B cell (primary cell): ENCODE measurements around the gene AHDC1. TPM values are rescaled to one million over a fixed set of nuclear protein-coding genes. Genes with fewer than 3 reads are reported as not detected.
"Not testable (repeated sequence)": the region's sequence is repeated elsewhere in the genome, so short reads cannot be mapped to it uniquely, and the experiment has no call there.

Experiments used
- ATAC-seq: fragments of 200-7000 bp; cut with Tn5 transposase; one replicate; pipeline ENCODE4 v1.10.0; 2021; ENCODE audit warnings: low read depth, mild to moderate bottlenecking, moderate number of reproducible peaks, moderate library complexity
- CTCF ChIA-PET: fragments of 350-600 bp; sonication (Branson Sonifier 250); formaldehyde crosslinking; loops from one replicate; lab custom pipeline; 2021; ENCODE audit warnings: antibody characterized with exemption, inconsistent platforms; lab: Charles Lee
- POLR2A ChIA-PET: fragments of 350-600 bp; sonication (Branson Sonifier 250); formaldehyde crosslinking; loops from one replicate; lab custom pipeline; 2021; ENCODE audit warnings: antibody characterized with exemption; lab: Charles Lee
- DNase-seq: peaks from one replicate; pipeline ENCODE4 v3.0.0; 2013
- H2AFZ ChIP-seq: 2 replicates; pipeline ENCODE4 v1.6.1; 2012; ENCODE audit warnings: mild to moderate bottlenecking, low read depth, low read length; ENCODE audit not compliant: insufficient read depth, poor library complexity, severe bottlenecking
- H3K27ac ChIP-seq, 2 donors: 1 replicate in 1 of 2; 2 replicates in 1 of 2; pipeline ENCODE4 v1.5.1; 2012 to 2013; ENCODE audit warnings: low read length in 2 of 2, mild to moderate bottlenecking in 2 of 2, moderate library complexity in 1 of 2
- H3K27me3 ChIP-seq, 4 experiments: fragments of 200-600 bp in 1 of 4; sonication (generic) in 1 of 4; replicated peaks in 1 of 4; 1 replicate in 2 of 4; 2 replicates in 2 of 4; pipeline versions ENCODE4 v1.6.1 to v1.7.0; 2013 to 2016; ENCODE audit warnings: low read length in 3 of 4, mild to moderate bottlenecking in 2 of 4, mixed read lengths in 1 of 4, moderate library complexity in 1 of 4; ENCODE audit not compliant: insufficient read depth in 4 of 4, control insufficient read depth in 3 of 4; ENCODE audit errors: control extremely low read depth in 1 of 4
- H3K36me3 ChIP-seq, 2 experiments: replicated peaks in 1 of 2; 1 replicate in 1 of 2; 2 replicates in 1 of 2; pipeline versions ENCODE4 v1.6.1 to v1.7.1; 2013; ENCODE audit warnings: low read length in 1 of 2; ENCODE audit not compliant: insufficient read depth in 2 of 2, control insufficient read depth in 1 of 2; ENCODE audit errors: control extremely low read depth in 1 of 2, extremely low read depth in 1 of 2
- H3K4me1 ChIP-seq, 2 donors: fragments of 200-600 bp in 1 of 2; sonication (generic) in 1 of 2; 1 replicate in 1 of 2; 2 replicates in 1 of 2; pipeline versions ENCODE4 v1.5.1 to v1.6.1; 2013 to 2017; ENCODE audit warnings: low read length in 2 of 2; ENCODE audit not compliant: control insufficient read depth in 2 of 2, insufficient read depth in 2 of 2
- H3K4me2 ChIP-seq: replicated peaks from 2 replicates; pipeline ENCODE3; 2012; ENCODE audit warnings: mild to moderate bottlenecking, low read depth, low read length; ENCODE audit not compliant: poor library complexity, severe bottlenecking
- H3K4me3 ChIP-seq, 5 experiments: fragments of 200-600 bp in 1 of 5; sonication (generic) in 1 of 5; 1 replicate in 3 of 5; 2 replicates in 2 of 5; pipeline versions ENCODE4 v1.5.1 to v1.7.0; 2011 to 2016; ENCODE audit warnings: low read length in 4 of 5, mild to moderate bottlenecking in 4 of 5, low read depth in 2 of 5, control low read depth in 1 of 5, moderate library complexity in 1 of 5; ENCODE audit not compliant: insufficient read depth in 1 of 5; ENCODE audit errors: control extremely low read depth in 1 of 5, extremely low read depth in 1 of 5
- H3K79me2 ChIP-seq: fragments of 200-600 bp; sonication (generic); one replicate; pipeline ENCODE4 v1.6.0; 2016; ENCODE audit warnings: low read length; ENCODE audit not compliant: control insufficient read depth, insufficient read depth
- H3K9ac ChIP-seq: fragments of 200-600 bp; sonication (generic); 2 replicates; pipeline ENCODE4 v1.6.1; 2017; ENCODE audit warnings: mild to moderate bottlenecking, low read length, moderate library complexity
- H3K9me3 ChIP-seq, 3 donors: one replicate each; pipeline versions ENCODE4 v1.6.1 to v1.7.1; 2013; ENCODE audit warnings: low read length in 2 of 3; ENCODE audit not compliant: control insufficient read depth in 2 of 3, insufficient read depth in 1 of 3; ENCODE audit errors: control extremely low read depth in 1 of 3
- H4K20me1 ChIP-seq: 2 replicates; pipeline ENCODE4 v1.6.0; 2012; ENCODE audit warnings: mild to moderate bottlenecking, low read length; ENCODE audit not compliant: insufficient read depth, control insufficient read depth, poor library complexity, severe bottlenecking
- H3K27ac Mint-ChIP-seq: one replicate; pipeline ENCODE4 v1.8.0; 2021; ENCODE audit warnings: mixed read lengths
- H3K27me3 Mint-ChIP-seq: one replicate; pipeline ENCODE4 v1.8.0; 2021; ENCODE audit warnings: mixed read lengths
- H3K4me1 Mint-ChIP-seq: one replicate; pipeline ENCODE4 v1.8.0; 2021; ENCODE audit warnings: mixed read lengths
- H3K4me3 Mint-ChIP-seq: one replicate; pipeline ENCODE4 v1.8.0; 2021; ENCODE audit warnings: mixed read lengths
- H3K9me3 Mint-ChIP-seq: one replicate; pipeline ENCODE4 v1.8.0; 2022; ENCODE audit warnings: mixed read lengths; ENCODE audit not compliant: insufficient read depth
- CTCF ChIP-seq: fragments of 200-600 bp; IDR thresholded peaks from one replicate; pipeline ENCODE4 v1.8.0; 2022; ENCODE audit warnings: antibody characterized with exemption, mild to moderate bottlenecking
- EZH2 ChIP-seq: IDR thresholded peaks from 2 replicates; pipeline ENCODE4 v1.6.1; 2012; ENCODE audit warnings: borderline replicate concordance, low read depth, mild to moderate bottlenecking, moderate library complexity, low read length; ENCODE audit not compliant: insufficient read depth, poor library complexity, severe bottlenecking
- WGBS: methylation state at CpG from one replicate; pipeline ENCODE4 v1.1.5; 2013; ENCODE audit warnings: missing lambda C conversion rate; ENCODE audit not compliant: insufficient coverage; 5-methylcytosine and 5-hydroxymethylcytosine counted together
- intact Hi-C: fragments of 100-400 bp; cut with micrococcal nuclease; formaldehyde crosslinking; loops from one replicate; pipeline ENCODE4 v1.10.0; 2022
- polyA plus RNA-seq: library from polyadenylated mRNA; depleted of rRNA; stranded (reverse); fragments of >200 nt; gene quantifications from 2 replicates; pipeline ENCODE4 v1.2.3, GENCODE V29; 2012
- total RNA-seq, 2 donors: library from RNA; stranded (reverse); fragments of 120-200 nt in 1 of 2; gene quantifications; 1 replicate in 1 of 2; 2 replicates in 1 of 2; pipeline versions ENCODE4 v1.2.3 to v1.2.4, GENCODE V29; 2013 to 2022

Gene AHDC1
- total and polyA plus RNA-seq, 2 donors (not counting 1 experiment from before 2014, with no cell fraction given), result 6.2 to 32.0 TPM

- WGBS, result 92% methylated on average over 4 of the region's 7 CpGs
- Histone ChIP-seq H3K9ac (no peak overlapping the region), H3K27ac (no peak overlapping the region), H2AFZ (no peak overlapping the region), H3K27me3 (no peaks in the 10 kb centered on the region), H4K20me1 (peaks cover 40% of the 10 kb centered on the region), H3K4me2 (peak overlapping the region; percentile 12), H3K4me3 (no peak overlapping the region), H3K79me2 (peaks cover 48% of the 10 kb centered on the region), H3K9me3 (no peaks in the 10 kb centered on the region), H3K4me1 (peaks cover 59 to 84% of the 10 kb centered on the region in 2 donors), H3K36me3 (peaks cover 5 to 71% of the 10 kb centered on the region in 2 experiments)
- Mint-ChIP-seq H3K27ac (peak overlapping the region; percentile 69), H3K9me3 (no peaks in the 10 kb centered on the region), H3K4me1 (peaks cover 42% of the 10 kb centered on the region), H3K4me3 (no peak overlapping the region), H3K27me3 (no peaks in the 10 kb centered on the region)
- ATAC-seq (no peak), DNase-seq (peak; percentile 9)
- TF ChIP-seq CTCF (no peak), EZH2 (no peak)
- intact Hi-C loops, result no loop called here
- POLR2A ChIA-PET, result interaction anchor here (0.7 to 0.9 kb wide), 3 partner anchors 17 to 318 kb away, joined by 3 to 7 read pairs (median 4); no protein-coding TSS in a partner anchor
- CTCF ChIA-PET, result interaction anchor here (0.7 to 20.3 kb wide), 6 partner anchors 12 to 218 kb away, joined by 3 to 473 read pairs (median 8); no protein-coding TSS in a partner anchor
Observed at GRCh38 chr1:27621051-27621920, 17.3 kb upstream of the AHDC1 start.

GRCh38 chr1:27619782-27620438 lies 16.0 kb upstream of the AHDC1 start:
- CTCF ChIA-PET, result interaction anchor here (1.2 to 20.3 kb wide), 6 partner anchors 10 to 320 kb away, joined by 4 to 473 read pairs (median 11); no protein-coding TSS in a partner anchor
- H3K9me3 ChIP-seq, H3K4me3 ChIP-seq, H3K4me3 Mint-ChIP-seq, H3K9me3 Mint-ChIP-seq, ATAC-seq, DNase-seq, H2AFZ ChIP-seq, H3K27me3 Mint-ChIP-seq, H3K27me3 ChIP-seq, H3K9ac ChIP-seq, H3K4me2 ChIP-seq, intact Hi-C loops: not testable (repeated sequence)
- H3K4me1 Mint-ChIP-seq, result peaks cover 40% of the 10 kb centered on the region
- 100% methylated on average over 4 of the region's 7 CpGs for WGBS
- Histone ChIP-seq H3K4me1 (peaks cover 46 to 72% of the 10 kb centered on the region in 2 donors), H3K27ac (peak overlapping the region in 1 of 2 donors; percentile 16), H3K36me3 (peaks cover 5 to 83% of the 10 kb centered on the region in 2 experiments), H4K20me1 (peaks cover 53% of the 10 kb centered on the region), H3K79me2 (peaks cover 41% of the 10 kb centered on the region)
- POLR2A ChIA-PET, result interaction anchor here (1.1 kb wide), 1 partner anchor 39 kb away, joined by 3 read pairs; no protein-coding TSS in a partner anchor
- H3K27ac Mint-ChIP-seq, result peak overlapping the region; percentile 67
